ENCODE measurements around the gene DLG2.

GRCh38 chr11:85307366-85307765 is 319.8 kb downstream of the DLG2 start:
- no peak for TF ChIP-seq CTCF (IDR thresholded peaks at IDR 0.05; ENCODE audit: low read depth, low read length)
- no peak for TF ChIP-seq EZH2phosphoT487 (IDR thresholded peaks at IDR 0.05; ENCODE audit: low read depth)
